ENCODE data around the gene HKDC1.
A peak's percentile ranks its signal among the peaks of the same experiment; 100 is the strongest.
"Not testable (repeated sequence)": the region's sequence is repeated elsewhere in the genome, so short reads cannot be mapped to it uniquely, and the experiment has no call there.

The HKDC1 gene

GRCh38 chr10:69284402-69284801 is 64.3 kb downstream of the HKDC1 start:
- DNase-seq: not testable (repeated sequence)

GRCh38 chr10:69285699-69286098 is 65.6 kb downstream of the HKDC1 start:
- DNase-seq: no peak

- DNase-seq: peak; percentile 9 to 30
Observed at GRCh38 chr10:69287181-69287580, 67.0 kb downstream of the HKDC1 start.

- no peak for DNase-seq
Observed at GRCh38 chr10:69290993-69291392, 70.9 kb downstream of the HKDC1 start.

- DNase-seq: no peak
Observed at GRCh38 chr10:69292459-69292858, 72.3 kb downstream of the HKDC1 start.

GRCh38 chr10:69295027-69295636 is 75.0 kb downstream of the HKDC1 start:
- DNase-seq: no peak

GRCh38 chr10:69303632-69304051 is 83.5 kb downstream of the HKDC1 start:
- no peak for DNase-seq

GRCh38 chr10:69306421-69306820 is 86.3 kb downstream of the HKDC1 start:
- no peak for DNase-seq

- DNase-seq: no peak
Observed at GRCh38 chr10:69307434-69307833, 87.3 kb downstream of the HKDC1 start.

GRCh38 chr10:69308304-69308703 is 88.2 kb downstream of the HKDC1 start:
- DNase-seq: not testable (repeated sequence)

GRCh38 chr10:69311309-69311708 is 91.2 kb downstream of the HKDC1 start:
- DNase-seq: no peak

- DNase-seq: no peak
Observed at GRCh38 chr10:69312528-69312927, 92.4 kb downstream of the HKDC1 start.

- DNase-seq: no peak
Observed at GRCh38 chr10:69315100-69315542, 95.0 kb downstream of the HKDC1 start.

GRCh38 chr10:69315610-69316312 is 95.6 kb downstream of the HKDC1 start:
- DNase-seq: no peak

- no peak for DNase-seq
Observed at GRCh38 chr10:69316313-69317059, 96.4 kb downstream of the HKDC1 start.

Data from Kasumi-1 (cell line).